Stromal cell of bone marrow (primary cell): ENCODE results near the gene MLLT10.

Experiments used
- DNase-seq: peaks from one replicate; pipeline ENCODE4 v3.0.0-alpha.2; 2012; ENCODE audit warnings: low read depth

Gene MLLT10

GRCh38 chr10:21517134-21518031 is 16.6 kb upstream of the MLLT10 start:
- DNase-seq = no peak

- DNase-seq = no peak
Measured at GRCh38 chr10:21518149-21518640, 15.8 kb upstream of the MLLT10 start.

- DNase-seq = no peak
Measured at GRCh38 chr10:21518641-21519396, 15.2 kb upstream of the MLLT10 start.

- DNase-seq = no peak
Measured at GRCh38 chr10:21519397-21519933, 14.6 kb upstream of the MLLT10 start.

- DNase-seq = no peak
Measured at GRCh38 chr10:21519941-21520436, 14.0 kb upstream of the MLLT10 start.

GRCh38 chr10:21520509-21520908 is 13.5 kb upstream of the MLLT10 start:
- DNase-seq = no peak

GRCh38 chr10:21520949-21521348 is 13.1 kb upstream of the MLLT10 start:
- DNase-seq = no peak

- DNase-seq = no peak
Measured at GRCh38 chr10:21521751-21522533, 12.1 kb upstream of the MLLT10 start.

- DNase-seq = no peak
Measured at GRCh38 chr10:21522631-21523406, 11.2 kb upstream of the MLLT10 start.

GRCh38 chr10:21523557-21524008 is 10.4 kb upstream of the MLLT10 start:
- DNase-seq = no peak

- DNase-seq = no peak
Measured at GRCh38 chr10:21524131-21524525, 9.9 kb upstream of the MLLT10 start.

- DNase-seq = no peak
Measured at GRCh38 chr10:21524526-21525366, 9.3 kb upstream of the MLLT10 start.

- DNase-seq = no peak
Measured at GRCh38 chr10:21525367-21526187, 8.5 kb upstream of the MLLT10 start, which contains the start of gene SKIDA1. Gene SKIDA1 (minus strand): TSS chr10:21525682. CDS start chr10:21517822, 7,860 bp downstream.

- DNase-seq = no peak
Measured at GRCh38 chr10:21526188-21526859, 7.7 kb upstream of the MLLT10 start.

- no peak for DNase-seq
Measured at GRCh38 chr10:21526860-21527597, 7.0 kb upstream of the MLLT10 start.

- no peak for DNase-seq
Measured at GRCh38 chr10:21527598-21528235, 6.3 kb upstream of the MLLT10 start.
